Psoas muscle (tissue), 8 donors: ENCODE measurements around the gene LPIN1. TPM values are rescaled to one million over a fixed set of nuclear protein-coding genes. Genes with fewer than 3 reads are reported as not detected.
A peak's percentile ranks its signal among the peaks of the same experiment; 100 is the strongest.

ENCODE experiments used
- ATAC-seq, 4 donors: fragments of 200-7000 bp; cut with Tn5 transposase; one replicate each; pipeline ENCODE4 v1.9.1; 2020; ENCODE audit warnings: moderate library complexity in 3 of 4, mild to moderate bottlenecking in 2 of 4
- DNase-seq, 2 donors: peaks; one replicate each; pipeline ENCODE4 v3.0.0-alpha.2; 2020
- H3K27ac ChIP-seq: fragments of 200-600 bp; one replicate; pipeline ENCODE4 v1.8.0; 2022
- H3K27me3 ChIP-seq, 3 donors: fragments of 200-600 bp in 1 of 3; one replicate each; pipeline versions ENCODE4 v1.6.1 to v1.8.0; 2013 to 2022; ENCODE audit warnings: low read length in 2 of 3, mild to moderate bottlenecking in 2 of 3, moderate library complexity in 1 of 3; ENCODE audit not compliant: insufficient read depth in 3 of 3
- H3K36me3 ChIP-seq, 2 donors: fragments of 200-600 bp in 1 of 2; one replicate each; pipeline versions ENCODE4 v1.6.1 to v1.8.0; 2013 to 2022; ENCODE audit warnings: low read depth in 1 of 2, mild to moderate bottlenecking in 1 of 2, moderate library complexity in 1 of 2; ENCODE audit not compliant: insufficient read depth in 1 of 2
- H3K4me1 ChIP-seq: fragments of 200-600 bp; one replicate; pipeline ENCODE4 v1.8.0; 2022
- H3K4me3 ChIP-seq: fragments of 200-600 bp; one replicate; pipeline ENCODE4 v1.8.0; 2022; ENCODE audit warnings: mild to moderate bottlenecking
- H3K9me3 ChIP-seq: fragments of 200-600 bp; one replicate; pipeline ENCODE4 v1.8.0; 2022
- CTCF ChIP-seq: fragments of 200-600 bp; IDR thresholded peaks from one replicate; pipeline ENCODE4 v1.8.0; 2022; ENCODE audit warnings: antibody characterized with exemption
- WGBS, 3 donors: extraction: QIAGEN DNeasy Blood & Tissue Kit; methylation state at CpG; one replicate each; pipeline versions ENCODE4 v1.1.6 to v1.1.7; 2013; 5-methylcytosine and 5-hydroxymethylcytosine counted together
- intact Hi-C, 2 donors: fragments of 100-400 bp; cut with DNase I; formaldehyde crosslinking; loops; one replicate each; pipeline versions ENCODE4 v1.11.0 to v1.14.2; 2022
- polyA plus RNA-seq, 3 donors: library from polyadenylated mRNA; stranded (reverse); fragments of 200-250 nt; gene quantifications; one replicate each; pipeline ENCODE4 v1.2.3, GENCODE V29; 2013
- total RNA-seq, 4 donors: library from RNA; stranded (reverse); fragmentation: NEBNext Ultra II Directional in 2 of 4; extraction: Animal tissue kit (Norgen Biotek cat#: 25700) in 2 of 4; gene quantifications; one replicate each; pipeline versions ENCODE4 v1.2.1 to v1.2.4, GENCODE V29; 2021 to 2023
- donor health status: healthy with polysubstance abuse.
- donor health status: DM: no; HTN: no; CAD: no; lungs with moderate emphysema.
- donor health status: Bipolar disorder and iron deficiency.
- donor health status: healthy.
- donor health status: DM: yes; HTN: yes; CAD: no.
- donor health status: DM: no; HTN: no; CAD: no.
- donor health status: DM: no; HTN: no; CAD: no.
- donor health status: DM: yes; HTN: yes; CAD: no.

The LPIN1 gene
- total and polyA plus RNA-seq, 7 donors: 82.0 to 382 (median 146) TPM

DNA sequence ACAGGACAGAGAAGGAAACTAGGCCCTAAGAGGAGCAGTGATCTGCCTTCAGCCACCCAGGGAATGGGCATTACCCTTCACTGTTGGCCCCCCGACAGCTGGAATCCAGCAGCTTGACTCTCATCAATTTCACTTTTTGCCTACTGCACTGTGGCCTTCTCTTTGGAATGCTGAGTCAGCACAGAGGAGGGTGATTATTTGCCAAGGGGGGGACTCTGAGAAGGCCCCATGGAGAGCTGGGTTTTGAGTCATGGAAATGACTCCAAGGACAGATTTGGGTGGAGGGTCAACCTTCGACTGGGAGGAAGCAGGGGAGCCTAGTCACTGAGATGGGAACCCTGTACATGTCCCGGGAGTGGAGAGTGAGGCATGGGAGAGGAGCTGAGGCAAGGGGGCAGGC lies 38.3 kb upstream of the LPIN1 start:
- H3K27ac ChIP-seq: no peak overlapping the region
- H3K9me3 ChIP-seq: no peaks in the 10 kb centered on the region
- intact Hi-C loops: no loop called here
- H3K4me1 ChIP-seq: peaks cover 15% of the 10 kb centered on the region
- H3K36me3 ChIP-seq: no peaks in the 10 kb centered on the region
- DNase-seq (no peak), ATAC-seq (no peak)
- no peaks in the 10 kb centered on the region for H3K27me3 ChIP-seq
- no peak for TF ChIP-seq CTCF
- 91 to 94% (median 94%) methylated on average over 3 of the region's 3 CpGs for WGBS, 3 donors
- no peak overlapping the region for H3K4me3 ChIP-seq

DNA sequence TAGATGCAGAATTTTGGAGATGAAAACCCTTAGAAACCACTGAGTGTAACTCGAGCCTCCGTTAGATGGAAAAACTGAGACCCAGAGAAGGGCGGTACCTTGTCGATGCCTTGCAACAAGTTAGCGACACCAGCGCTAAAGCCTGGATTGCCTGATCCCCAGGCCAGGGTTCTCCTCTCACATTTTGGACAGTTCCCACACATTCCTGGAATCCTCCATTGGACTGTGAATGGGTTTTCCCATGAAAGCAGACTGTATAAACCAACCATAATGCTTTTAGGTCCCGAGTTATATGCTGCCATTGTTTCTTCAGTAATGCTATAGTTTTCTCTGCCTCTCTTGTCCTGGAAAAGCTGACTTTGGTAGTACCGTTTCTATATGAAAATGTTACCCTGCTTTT lies 37.1 kb upstream of the LPIN1 start:
- no peak for TF ChIP-seq CTCF
- ATAC-seq: no peak
- WGBS, 3 donors: 74 to 86% (median 77%) methylated on average over 8 of the region's 8 CpGs
- intact Hi-C loops: no loop called here
- Histone ChIP-seq H3K4me3 (no peak overlapping the region), H3K27ac (no peak overlapping the region), H3K27me3 (no peaks in the 10 kb centered on the region), H3K36me3 (peaks cover 0 to 7% of the 10 kb centered on the region in 2 donors), H3K4me1 (peaks cover 7% of the 10 kb centered on the region), H3K9me3 (no peaks in the 10 kb centered on the region)
- DNase-seq: no peak

- peaks cover 0 to 8% of the 10 kb centered on the region in 2 donors for H3K36me3 ChIP-seq
- no peak for TF ChIP-seq CTCF
- H3K27me3 ChIP-seq: no peaks in the 10 kb centered on the region
- H3K4me3 ChIP-seq: no peak overlapping the region
- H3K27ac ChIP-seq: no peak overlapping the region
- peak in 1 of 2 donors; percentile 36 for DNase-seq
- intact Hi-C loops: no loop called here
- peak; percentile 76 to 89 (median 86) for ATAC-seq
- peaks cover 7% of the 10 kb centered on the region for H3K4me1 ChIP-seq
- H3K9me3 ChIP-seq: no peaks in the 10 kb centered on the region
- WGBS, 3 donors: 44 to 60% (median 51%) methylated on average over 3 of the region's 3 CpGs
These were observed 36.2 kb upstream of the LPIN1 start for GRCh38 chr2:11710210-11710609.

DNA sequence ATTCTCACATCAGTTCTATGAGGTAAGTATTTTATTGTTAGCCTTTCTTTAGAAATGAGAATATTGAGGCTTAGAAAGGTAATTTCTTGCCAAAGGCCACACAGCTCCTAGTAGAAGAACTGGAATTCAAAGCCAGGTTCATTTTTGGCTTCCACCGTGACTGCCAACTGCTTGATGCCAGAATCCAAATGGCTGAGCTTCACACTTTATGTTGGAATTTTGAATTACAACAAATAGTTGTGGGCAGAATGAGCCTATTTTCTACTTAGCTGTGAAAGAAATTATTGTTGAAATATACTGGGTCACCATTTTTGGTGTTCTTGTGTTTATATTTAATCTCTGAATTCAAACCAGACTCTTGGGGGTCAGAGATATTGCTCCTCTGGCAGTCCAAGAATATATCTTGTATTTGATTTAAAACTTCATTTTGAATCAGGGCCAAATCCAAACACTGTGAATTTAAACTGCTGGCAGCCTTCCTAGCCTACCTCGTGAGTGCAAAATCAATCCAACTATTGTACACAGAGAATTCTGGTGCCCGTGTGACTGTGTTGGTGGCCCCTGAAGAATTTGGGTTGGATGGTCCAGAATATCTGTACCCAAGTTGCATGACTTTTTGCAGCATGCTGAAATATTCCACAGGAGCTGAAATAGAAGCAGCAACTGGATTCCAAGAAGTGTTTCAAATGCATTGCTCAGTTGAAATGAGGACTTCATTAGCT lies 35.6 kb upstream of the LPIN1 start:
- Histone ChIP-seq H3K4me3 (no peak overlapping the region), H3K9me3 (no peaks in the 10 kb centered on the region), H3K27me3 (no peaks in the 10 kb centered on the region), H3K27ac (no peak overlapping the region), H3K36me3 (peaks cover 0 to 8% of the 10 kb centered on the region in 2 donors), H3K4me1 (peaks cover 7% of the 10 kb centered on the region)
- no peak for DNase-seq
- intact Hi-C loops: no loop called here
- no peak for ATAC-seq
- WGBS, 3 donors: 15 to 33% (median 20%) methylated on average over 3 of the region's 3 CpGs
- no peak for TF ChIP-seq CTCF

- WGBS, 3 donors: 68 to 80% (median 78%) methylated on average over 1 of the region's 1 CpG
- no peak for TF ChIP-seq CTCF
- no peak for DNase-seq
- Histone ChIP-seq H3K4me1 (peaks cover 7% of the 10 kb centered on the region), H3K36me3 (peaks cover 0 to 8% of the 10 kb centered on the region in 2 donors), H3K27ac (no peak overlapping the region), H3K27me3 (no peaks in the 10 kb centered on the region), H3K4me3 (no peak overlapping the region), H3K9me3 (no peaks in the 10 kb centered on the region)
- intact Hi-C loops: no loop called here
- no peak for ATAC-seq
These were observed 35.1 kb upstream of the LPIN1 start for GRCh38 chr2:11711354-11711716.
